Neural cell (in vitro differentiated cells): Measurements from ENCODE around the gene MPO. TPM values are rescaled to one million over a fixed set of nuclear protein-coding genes. Genes with fewer than 3 reads are reported as not detected.

Experiments
- H2AFZ ChIP-seq: fragments of 200-600, 300-800 bp; sonication (generic), shearing (Covaris generic); 2 replicates; pipeline ENCODE4 v1.6.0; 2014; ENCODE audit warnings: low read depth, mild to moderate bottlenecking, antibody characterized with exemption, low read length, moderate library complexity
- H3F3A ChIP-seq: fragments of 200-600 bp; shearing (Covaris generic); 2 replicates; pipeline ENCODE4 v1.6.1; 2016; ENCODE audit warnings: mild to moderate bottlenecking, moderate library complexity, mixed read lengths, antibody characterized with exemption, low read length; ENCODE audit not compliant: insufficient read depth, poor library complexity, severe bottlenecking
- H3K27ac ChIP-seq: fragments of 200-600, 300-800 bp; sonication (generic), shearing (Covaris generic); 2 replicates; pipeline ENCODE4 v1.5.1; 2014; ENCODE audit warnings: mild to moderate bottlenecking, low read length, moderate library complexity
- H3K27me3 ChIP-seq: fragments of 300-800, 200-600 bp; sonication (generic), shearing (Covaris generic); 2 replicates; pipeline ENCODE4 v1.6.0; 2014; ENCODE audit warnings: mild to moderate bottlenecking, low read depth, low read length, moderate library complexity; ENCODE audit not compliant: insufficient read depth
- H3K36me3 ChIP-seq: fragments of 300-800, 200-600 bp; sonication (generic), shearing (Covaris generic); 2 replicates; pipeline ENCODE4 v1.5.1; 2014; ENCODE audit warnings: mild to moderate bottlenecking, antibody characterized with exemption, low read length, moderate library complexity; ENCODE audit not compliant: insufficient read depth
- H3K4me2 ChIP-seq: fragments of 300-800, 200-600 bp; sonication (generic), shearing (Covaris generic); 2 replicates; pipeline ENCODE4 v1.6.0; 2014; ENCODE audit warnings: mild to moderate bottlenecking, low read length
- H3K4me3 ChIP-seq: fragments of 300-800, 200-600 bp; sonication (generic), shearing (Covaris generic); 2 replicates; pipeline ENCODE4 v1.5.1; 2014; ENCODE audit warnings: mild to moderate bottlenecking, low read length, moderate library complexity
- H3K79me2 ChIP-seq: fragments of 200-600 bp; shearing (Covaris generic); replicated peaks from 2 replicates; pipeline ENCODE4 v1.6.0; 2014; ENCODE audit warnings: mild to moderate bottlenecking, low read length, moderate library complexity; ENCODE audit not compliant: insufficient read depth
- H3K9ac ChIP-seq: fragments of 300-800, 200-600 bp; sonication (generic), shearing (Covaris generic); 2 replicates; pipeline ENCODE4 v1.6.1; 2016; ENCODE audit warnings: mild to moderate bottlenecking, low read length, mixed read lengths
- H3K9me2 ChIP-seq: fragments of 200-600 bp; shearing (Covaris generic); 2 replicates; pipeline ENCODE4 v1.6.1; 2016; ENCODE audit warnings: mild to moderate bottlenecking, low read length, mixed read lengths; ENCODE audit not compliant: insufficient read depth
- H3K9me3 ChIP-seq: fragments of 200-600, 300-800 bp; sonication (generic), shearing (Covaris generic); 2 replicates; pipeline ENCODE4 v1.6.1; 2016; ENCODE audit warnings: mild to moderate bottlenecking, mixed run types, low read length, moderate library complexity, mixed read lengths
- H4K20me1 ChIP-seq: fragments of 200-600 bp; shearing (Covaris generic); 2 replicates; pipeline ENCODE4 v1.6.1; 2016; ENCODE audit warnings: mild to moderate bottlenecking, mixed run types; ENCODE audit not compliant: insufficient read depth
- CTCF ChIP-seq: fragments of 450-650 bp; IDR thresholded peaks from 2 replicates; pipeline ENCODE4 v1.5.1; 2014; ENCODE audit warnings: antibody characterized with exemption, mild to moderate bottlenecking, moderate library complexity; ENCODE audit not compliant: poor library complexity, severe bottlenecking
- EP300 ChIP-seq: fragments of 450-650 bp; conservative IDR thresholded peaks from 2 replicates; pipeline ENCODE4 v1.6.1; 2014; ENCODE audit warnings: antibody characterized with exemption, mild to moderate bottlenecking, moderate library complexity; ENCODE audit not compliant: poor library complexity, severe bottlenecking
- EZH2 ChIP-seq: fragments of 200-600, 300-800 bp; shearing (Covaris generic), sonication (generic); IDR thresholded peaks from 2 replicates; pipeline ENCODE4 v1.6.1; 2014; ENCODE audit warnings: antibody characterized with exemption, low read length, borderline replicate concordance, mild to moderate bottlenecking; ENCODE audit not compliant: insufficient read depth, poor library complexity, severe bottlenecking
- MXI1 ChIP-seq: fragments of 450-650 bp; conservative IDR thresholded peaks from 2 replicates; pipeline ENCODE4 v1.6.1; 2014; ENCODE audit warnings: antibody characterized with exemption, mild to moderate bottlenecking; ENCODE audit not compliant: poor library complexity, severe bottlenecking
- POLR2AphosphoS5 ChIP-seq: IDR thresholded peaks from 2 replicates; pipeline ENCODE4 v1.6.1; 2012
- RAD21 ChIP-seq: fragments of 450-650 bp; conservative IDR thresholded peaks from 2 replicates; pipeline ENCODE4 v1.6.1; 2014; ENCODE audit warnings: antibody characterized with exemption, mild to moderate bottlenecking, moderate library complexity
- REST ChIP-seq: IDR thresholded peaks from 2 replicates; pipeline ENCODE4 v1.6.1; 2012; ENCODE audit warnings: borderline replicate concordance
- SMC3 ChIP-seq: fragments of 450-650 bp; conservative IDR thresholded peaks from 2 replicates; pipeline ENCODE4 v1.6.1; 2014; ENCODE audit warnings: antibody characterized with exemption, mild to moderate bottlenecking, moderate library complexity; ENCODE audit not compliant: poor library complexity
- TAF1 ChIP-seq: IDR thresholded peaks from 2 replicates; pipeline ENCODE4 v1.6.1; 2012; ENCODE audit warnings: low read depth
- polyA plus RNA-seq: library from polyadenylated mRNA; depleted of rRNA; stranded (reverse); fragments of >200 nt; gene quantifications from 2 replicates; pipeline ENCODE4 v1.2.3, GENCODE V29; 2014

Gene MPO
- polyA plus RNA-seq, 1 donor from 2014 or later = not detected

GRCh38 chr17:58307468-58308172 lies 26.9 kb upstream of the MPO start:
- Histone ChIP-seq H2AFZ (no peak overlapping the region), H3K4me2 (no peak overlapping the region), H3F3A (no peaks in the 10 kb centered on the region), H3K27me3 (no peaks in the 10 kb centered on the region), H3K4me3 (no peak overlapping the region), H3K36me3 (no peaks in the 10 kb centered on the region), H4K20me1 (no peaks in the 10 kb centered on the region), H3K79me2 (no peaks in the 10 kb centered on the region), H3K27ac (no peak overlapping the region), H3K9ac (no peak overlapping the region), H3K9me2 (no peaks in the 10 kb centered on the region), H3K9me3 (no peaks in the 10 kb centered on the region)
- TF ChIP-seq RAD21 (no peak), TAF1 (no peak), POLR2AphosphoS5 (no peak), EP300 (no peak), MXI1 (no peak), REST (no peak), CTCF (no peak), EZH2 (no peak), SMC3 (no peak)

- no peaks in the 10 kb centered on the region for H3K36me3 ChIP-seq
- H2AFZ ChIP-seq = no peak overlapping the region
- H4K20me1 ChIP-seq = no peaks in the 10 kb centered on the region
- no peak overlapping the region for H3K4me3 ChIP-seq
- no peaks in the 10 kb centered on the region for H3K27me3 ChIP-seq
- no peaks in the 10 kb centered on the region for H3K9me2 ChIP-seq
- TF ChIP-seq EP300 (no peak), TAF1 (no peak), CTCF (no peak), RAD21 (no peak), SMC3 (no peak), MXI1 (no peak), POLR2AphosphoS5 (no peak), EZH2 (no peak), REST (no peak)
- H3K79me2 ChIP-seq = no peaks in the 10 kb centered on the region
- no peak overlapping the region for H3K27ac ChIP-seq
- H3K9me3 ChIP-seq = no peaks in the 10 kb centered on the region
- H3K4me2 ChIP-seq = no peak overlapping the region
- H3K9ac ChIP-seq = no peak overlapping the region
- no peaks in the 10 kb centered on the region for H3F3A ChIP-seq
These were observed 25.6 kb upstream of the MPO start for GRCh38 chr17:58306131-58306951.
